Measurements from ENCODE around the gene PDGFRB. TPM values are rescaled to one million over a fixed set of nuclear protein-coding genes. Genes with fewer than 3 reads are reported as not detected.

PDGFRB gene
- polyA plus RNA-seq, 3 donors: 0.04 to 0.99 (median 0.20) TPM

GRCh38 chr5:150164211-150164980 is 8.8 kb upstream of the PDGFRB start:
- no peak for TF ChIP-seq CTCF (IDR thresholded peaks at IDR 0.05)
- H3K4me1 Mint-ChIP-seq: peaks cover 10% of the 10 kb centered on the region
- no peak for DNase-seq
- no peak overlapping the region for H3K4me3 Mint-ChIP-seq
- H3K9ac ChIP-seq (ENCODE audit: insufficient read depth, low read length, poor library complexity, severe bottlenecking): no peak overlapping the region
- H3K36me3 ChIP-seq (replicated peaks in 1 of 2; ENCODE audit: control insufficient read depth in 1 of 2, insufficient read depth in 2 of 2, low read length in 2 of 2): no peaks in the 10 kb centered on the region
- peaks cover 0 to 11% of the 10 kb centered on the region in 2 donors for H3K9me3 ChIP-seq (replicated peaks in 1 of 2; ENCODE audit: control insufficient read depth in 1 of 2, insufficient read depth in 1 of 2, low read length in 2 of 2)
- H2AFZ ChIP-seq (ENCODE audit: insufficient read depth, low read depth, low read length, poor library complexity, severe bottlenecking): no peak overlapping the region
- H4K20me1 ChIP-seq (ENCODE audit: insufficient read depth, low read length): no peaks in the 10 kb centered on the region
- H3K4me3 ChIP-seq (replicated peaks in 1 of 3; ENCODE audit: low read depth in 2 of 3, low read length in 3 of 3): no peak overlapping the region
- peaks cover 0 to 6% of the 10 kb centered on the region in 2 donors for H3K36me3 Mint-ChIP-seq
- H3K79me2 ChIP-seq (ENCODE audit: insufficient read depth, low read length): no peaks in the 10 kb centered on the region
- no peaks in the 10 kb centered on the region for H3K4me1 ChIP-seq (ENCODE audit: control insufficient read depth in 1 of 2, insufficient read depth in 2 of 2, low read length in 2 of 2)
- WGBS (ENCODE audit: insufficient coverage): 63% methylated on average over 6 of the region's 6 CpGs
- H3K4me2 ChIP-seq (replicated peaks; ENCODE audit: extremely low read depth, low read length, poor library complexity, severe bottlenecking): no peak overlapping the region
- H3K27ac ChIP-seq (ENCODE audit: low read depth in 1 of 2, low read length in 2 of 2): no peak overlapping the region
- peaks cover 34 to 38% of the 10 kb centered on the region in 2 donors for H3K27me3 ChIP-seq (ENCODE audit: control insufficient read depth in 2 of 2, insufficient read depth in 2 of 2, low read length in 2 of 2)
- H3K27ac Mint-ChIP-seq: peak overlapping the region in 2 of 7 donors; percentile 24 to 55
- intact Hi-C loops (cut with micrococcal nuclease): no loop called here
- H3K27me3 Mint-ChIP-seq (ENCODE audit: low read depth in 3 of 3): peaks cover 39 to 45% (median 45%) of the 10 kb centered on the region in 3 donors
- H3K9me3 Mint-ChIP-seq: peaks cover 0 to 7% (median 4%) of the 10 kb centered on the region in 7 donors

GRCh38 chr5:150163547-150164059 is 8.0 kb upstream of the PDGFRB start:
- 86% methylated on average over 13 of the region's 13 CpGs for WGBS (ENCODE audit: insufficient coverage)
- H3K9ac ChIP-seq (ENCODE audit: insufficient read depth, low read length, poor library complexity, severe bottlenecking): no peak overlapping the region
- no peak overlapping the region for H2AFZ ChIP-seq (ENCODE audit: insufficient read depth, low read depth, low read length, poor library complexity, severe bottlenecking)

More at GRCh38 chr5:150163547-150164059, 8.0 kb upstream of the PDGFRB start:
- H3K4me2 ChIP-seq (replicated peaks; ENCODE audit: extremely low read depth, low read length, poor library complexity, severe bottlenecking): no peak overlapping the region
- no peak overlapping the region for H3K4me3 ChIP-seq (replicated peaks in 1 of 3; ENCODE audit: low read depth in 2 of 3, low read length in 3 of 3)
- H3K27me3 Mint-ChIP-seq (ENCODE audit: low read depth in 3 of 3): peaks cover 31 to 39% (median 37%) of the 10 kb centered on the region in 3 donors
- peaks cover 0 to 11% of the 10 kb centered on the region in 2 donors for H3K9me3 ChIP-seq (replicated peaks in 1 of 2; ENCODE audit: control insufficient read depth in 1 of 2, insufficient read depth in 1 of 2, low read length in 2 of 2)
- no peak overlapping the region for H3K27ac ChIP-seq (ENCODE audit: low read depth in 1 of 2, low read length in 2 of 2)
- peaks cover 10% of the 10 kb centered on the region for H3K4me1 Mint-ChIP-seq
- peak in 1 of 3 donors; percentile 23 for DNase-seq
- peaks cover 27 to 30% of the 10 kb centered on the region in 2 donors for H3K27me3 ChIP-seq (ENCODE audit: control insufficient read depth in 2 of 2, insufficient read depth in 2 of 2, low read length in 2 of 2)
- no peaks in the 10 kb centered on the region for H3K4me1 ChIP-seq (ENCODE audit: control insufficient read depth in 1 of 2, insufficient read depth in 2 of 2, low read length in 2 of 2)
- no peaks in the 10 kb centered on the region for H3K36me3 ChIP-seq (replicated peaks in 1 of 2; ENCODE audit: control insufficient read depth in 1 of 2, insufficient read depth in 2 of 2, low read length in 2 of 2)
- H3K27ac Mint-ChIP-seq: peak overlapping the region in 1 of 7 donors; percentile 66
- TF ChIP-seq CTCF (IDR thresholded peaks at IDR 0.05): no peak
- peak overlapping the region in 1 of 2 donors; percentile 24 for H3K4me3 Mint-ChIP-seq
- peaks cover 0 to 6% of the 10 kb centered on the region in 2 donors for H3K36me3 Mint-ChIP-seq
- intact Hi-C loops (cut with micrococcal nuclease): loop anchor here in 1 of 2 donors (2.0 kb wide), 1 partner anchor 53 kb away; no protein-coding TSS in a partner anchor
- H3K79me2 ChIP-seq (ENCODE audit: insufficient read depth, low read length): no peaks in the 10 kb centered on the region
- peaks cover 0 to 7% (median 4%) of the 10 kb centered on the region in 7 donors for H3K9me3 Mint-ChIP-seq
- H4K20me1 ChIP-seq (ENCODE audit: insufficient read depth, low read length): no peaks in the 10 kb centered on the region
